Mucosa of descending colon (tissue), 3 donors: ENCODE data around the gene IMMP2L. TPM values are rescaled to one million over a fixed set of nuclear protein-coding genes. Genes with fewer than 3 reads are reported as not detected.

ENCODE experiments used
- ATAC-seq: fragments of 200-7000 bp; cut with Tn5 transposase; one replicate; pipeline ENCODE4 v1.9.1; 2020; ENCODE audit warnings: mild to moderate bottlenecking, moderate library complexity
- DNase-seq, 3 donors: peaks; one replicate each; pipeline ENCODE4 v3.0.0-alpha.2; 2020
- H3K36me3 ChIP-seq: fragments of 200-600 bp; one replicate; pipeline ENCODE4 v1.8.0; 2021; ENCODE audit warnings: low read depth, mild to moderate bottlenecking
- H3K4me1 ChIP-seq: fragments of 200-600 bp; one replicate; pipeline ENCODE4 v1.8.0; 2021; ENCODE audit warnings: low read depth, mild to moderate bottlenecking
- H3K4me3 ChIP-seq: fragments of 200-600 bp; one replicate; pipeline ENCODE4 v1.8.0; 2021; ENCODE audit warnings: mild to moderate bottlenecking
- H3K9me3 ChIP-seq: fragments of 200-600 bp; one replicate; pipeline ENCODE4 v1.8.0; 2021; ENCODE audit warnings: mild to moderate bottlenecking
- CTCF ChIP-seq: fragments of 200-600 bp; IDR thresholded peaks from one replicate; pipeline ENCODE4 v1.8.0; 2022; ENCODE audit warnings: antibody characterized with exemption, mild to moderate bottlenecking
- intact Hi-C, 2 donors: fragments of 100-400 bp; cut with DNase I in 1 of 2; cut with micrococcal nuclease in 1 of 2; formaldehyde crosslinking; loops; one replicate each; pipeline versions ENCODE4 v1.11.0 to v1.11.1; 2022; cut with DNase I, micrococcal nuclease
- total RNA-seq, 3 donors: library from RNA; stranded (reverse); fragmentation: NEBNext Ultra II Directional in 2 of 3; extraction: Animal tissue kit (Norgen Biotek cat#: 25700) in 2 of 3; gene quantifications; one replicate each; pipeline versions ENCODE4 v1.2.1 to v1.2.4, GENCODE V29; 2021 to 2023
- donor health status: DM: no; HTN: no; CAD: no; lungs with moderate emphysema.
- donor health status: DM: no; HTN: no; CAD: no.
- donor health status: DM: no; HTN: yes; CAD: no.

Gene IMMP2L
- total RNA-seq, 3 donors from 2014 or later: 12.1 to 20.7 (median 17.7) TPM

DNA sequence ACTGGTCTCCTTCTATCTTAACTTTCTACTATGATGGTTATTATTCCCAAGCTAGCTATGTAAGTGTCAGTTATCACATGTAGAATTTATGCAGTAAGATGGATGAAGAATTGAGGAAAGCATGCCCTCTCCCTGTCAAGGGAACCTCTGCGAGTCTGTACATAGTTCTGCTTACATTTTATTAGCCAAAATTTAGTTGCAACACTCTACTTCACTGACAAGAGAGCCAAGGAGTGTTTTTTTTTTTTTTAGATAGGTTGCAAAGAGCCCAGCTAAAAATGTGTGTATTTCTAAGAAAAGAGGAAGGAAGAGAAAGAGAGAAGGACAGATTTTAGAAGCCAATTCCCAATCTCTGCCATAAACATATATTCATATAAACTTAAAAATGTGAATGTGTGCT lies 829.1 kb downstream of the IMMP2L start:
- TF ChIP-seq CTCF: no peak
- intact Hi-C loops: no loop called here
- DNase-seq (no peak), ATAC-seq (no peak)
- Histone ChIP-seq H3K4me1 (no peaks in the 10 kb centered on the region), H3K36me3 (no peaks in the 10 kb centered on the region), H3K4me3 (no peak overlapping the region), H3K9me3 (no peaks in the 10 kb centered on the region)

DNA sequence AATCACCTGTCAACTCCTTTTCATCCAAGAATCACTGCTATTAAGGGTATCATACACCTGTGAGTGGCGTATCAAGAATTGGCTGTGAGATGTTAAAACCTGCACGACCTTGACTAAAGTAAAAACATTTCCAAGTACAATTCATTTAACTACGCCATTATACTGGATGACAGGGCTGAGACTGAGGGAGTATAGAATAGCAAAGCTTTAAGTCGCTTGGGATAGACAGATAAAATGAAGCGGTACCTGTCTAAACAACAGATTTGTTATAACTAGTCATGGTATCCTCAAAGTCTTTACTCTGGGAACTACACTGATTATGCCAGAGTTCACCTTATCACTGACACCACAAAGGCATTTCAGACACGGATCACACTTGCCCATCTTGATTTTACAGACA lies 837.5 kb downstream of the IMMP2L start:
- H3K4me3 ChIP-seq: no peak overlapping the region
- no peak for TF ChIP-seq CTCF
- H3K4me1 ChIP-seq: no peaks in the 10 kb centered on the region
- intact Hi-C loops: no loop called here
- no peaks in the 10 kb centered on the region for H3K9me3 ChIP-seq
- ATAC-seq: no peak
- no peaks in the 10 kb centered on the region for H3K36me3 ChIP-seq
- no peak for DNase-seq

DNA sequence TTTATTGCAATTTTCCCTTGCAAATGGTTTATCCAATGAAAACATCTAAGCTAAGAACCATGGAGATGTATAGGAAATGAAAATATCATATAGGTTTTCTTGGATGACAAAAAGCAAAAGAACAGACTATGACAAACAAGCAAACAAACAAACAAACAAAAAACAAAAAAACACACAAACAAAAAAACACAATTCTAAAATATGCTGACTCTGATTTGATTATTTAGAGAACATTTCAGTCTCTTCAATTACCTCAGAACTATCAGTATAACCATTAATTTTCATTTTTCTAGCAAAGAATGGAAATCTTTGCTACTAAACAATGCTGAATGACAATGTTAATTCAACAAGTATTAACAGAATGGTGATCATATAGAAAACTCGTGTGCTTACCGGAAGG lies 840.9 kb downstream of the IMMP2L start:
- DNase-seq (no peak), ATAC-seq (no peak)
- intact Hi-C loops: no loop called here
- Histone ChIP-seq H3K9me3 (no peaks in the 10 kb centered on the region), H3K4me1 (no peaks in the 10 kb centered on the region), H3K4me3 (no peak overlapping the region), H3K36me3 (no peaks in the 10 kb centered on the region)
- no peak for TF ChIP-seq CTCF

DNA sequence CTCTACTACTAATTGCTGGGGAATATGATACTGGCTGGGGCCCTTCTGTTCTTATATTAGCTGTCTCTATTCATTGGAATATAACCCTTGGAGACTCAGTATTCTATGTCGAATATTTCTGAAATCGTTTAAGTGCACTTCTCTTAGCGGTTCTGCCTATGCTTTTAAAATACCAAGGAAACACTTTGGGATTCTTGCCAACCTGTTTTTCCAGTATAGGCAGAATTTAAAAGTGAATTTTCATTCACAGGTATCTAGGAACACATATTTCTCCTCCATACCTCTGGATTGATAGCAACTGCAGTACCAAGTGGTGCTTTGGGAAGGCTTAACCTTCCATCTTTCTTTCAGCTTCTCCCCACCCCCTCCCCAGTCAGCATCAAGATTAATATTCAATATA lies 841.7 kb downstream of the IMMP2L start:
- intact Hi-C loops: no loop called here
- Histone ChIP-seq H3K36me3 (no peaks in the 10 kb centered on the region), H3K9me3 (no peaks in the 10 kb centered on the region), H3K4me3 (no peak overlapping the region), H3K4me1 (no peaks in the 10 kb centered on the region)
- ATAC-seq (no peak), DNase-seq (no peak)
- no peak for TF ChIP-seq CTCF

DNA sequence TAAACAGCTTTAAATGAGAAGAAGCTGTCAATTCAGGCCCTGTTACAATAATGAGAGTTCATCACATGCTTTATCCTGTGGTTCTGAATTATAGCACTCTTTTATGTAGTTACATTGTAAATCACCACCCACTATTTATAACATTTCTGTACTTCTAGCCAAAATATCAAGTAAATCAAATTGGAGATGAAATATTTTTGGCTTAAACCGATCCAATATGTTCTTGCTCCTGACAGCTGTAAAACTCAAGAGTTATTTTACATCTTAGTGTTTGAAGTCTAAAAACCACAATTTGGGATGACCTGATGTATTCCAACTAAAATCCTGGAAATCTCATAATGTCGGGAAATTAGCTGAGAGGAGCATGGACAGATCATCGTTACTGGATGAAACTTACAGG lies 842.6 kb downstream of the IMMP2L start:
- Histone ChIP-seq H3K36me3 (no peaks in the 10 kb centered on the region), H3K4me3 (no peak overlapping the region), H3K9me3 (no peaks in the 10 kb centered on the region), H3K4me1 (no peaks in the 10 kb centered on the region)
- TF ChIP-seq CTCF: no peak
- intact Hi-C loops: no loop called here
- ATAC-seq (no peak), DNase-seq (no peak)

DNA sequence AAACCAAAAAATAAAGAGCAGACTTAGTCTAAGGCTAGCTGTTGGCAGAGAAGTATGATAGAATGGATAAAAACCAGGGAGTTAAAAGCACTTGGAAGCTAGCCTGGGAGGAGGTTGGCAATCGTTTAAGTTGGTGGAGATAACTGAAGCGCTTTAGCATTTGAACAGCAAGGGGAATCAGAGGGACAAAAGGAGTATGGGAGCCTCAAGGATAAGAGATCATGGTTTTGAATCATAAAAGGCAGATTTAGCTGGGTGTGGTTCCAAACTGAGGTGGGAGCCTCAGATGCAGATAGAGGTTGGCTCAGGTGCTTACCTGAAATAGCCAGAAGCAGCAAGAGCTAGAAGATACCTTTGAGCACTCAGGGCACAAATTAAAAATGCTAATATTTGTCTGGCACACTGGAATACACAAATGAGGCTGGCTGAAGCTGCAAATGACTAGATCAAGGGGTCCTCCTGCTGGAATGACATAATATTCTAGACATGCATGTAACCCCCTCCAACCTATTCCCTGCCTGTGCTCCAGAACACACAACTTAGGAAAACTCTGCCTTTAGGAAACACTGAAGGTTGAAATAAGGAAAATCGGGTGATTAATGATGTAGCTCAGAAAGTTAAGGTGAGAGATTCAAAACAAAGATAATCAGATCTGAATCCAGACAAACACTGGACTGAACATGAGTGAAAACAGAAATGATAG lies 843.6 kb downstream of the IMMP2L start:
- no peaks in the 10 kb centered on the region for H3K36me3 ChIP-seq
- ATAC-seq (no peak), DNase-seq (no peak)
- no peak overlapping the region for H3K4me3 ChIP-seq
- TF ChIP-seq CTCF: no peak
- no peaks in the 10 kb centered on the region for H3K4me1 ChIP-seq
- intact Hi-C loops: no loop called here
- H3K9me3 ChIP-seq: no peaks in the 10 kb centered on the region
